Parathyroid adenoma (tissue), 2 donors: ENCODE results near the gene SLC19A2.

ENCODE experiments used
- H2AFZ ChIP-seq: fragments of 300-600 bp; sonication (generic); one replicate; pipeline ENCODE4 v1.7.0; 2017; ENCODE audit warnings: antibody characterized with exemption, mild to moderate bottlenecking
- H3K27ac ChIP-seq: fragments of 300-600 bp; sonication (generic); one replicate; pipeline ENCODE4 v1.7.0; 2017
- H3K27me3 ChIP-seq: fragments of 300-600 bp; sonication (generic); one replicate; pipeline ENCODE4 v1.7.0; 2017; ENCODE audit warnings: low read length; ENCODE audit not compliant: control insufficient read depth, insufficient read depth
- H3K36me3 ChIP-seq: fragments of 300-600 bp; sonication (generic); one replicate; pipeline ENCODE4 v1.7.0; 2017; ENCODE audit warnings: low read length; ENCODE audit not compliant: control insufficient read depth, insufficient read depth
- H3K4me1 ChIP-seq: fragments of 300-600 bp; sonication (generic); one replicate; pipeline ENCODE4 v1.7.0; 2017; ENCODE audit warnings: control low read depth
- H3K4me2 ChIP-seq: fragments of 300-600 bp; sonication (generic); one replicate; pipeline ENCODE4 v1.7.0; 2017; ENCODE audit warnings: low read length
- H3K4me3 ChIP-seq: fragments of 300-600 bp; sonication (generic); one replicate; pipeline ENCODE4 v1.7.0; 2017; ENCODE audit warnings: low read depth, low read length
- H3K79me2 ChIP-seq: fragments of 300-600 bp; sonication (generic); one replicate; pipeline ENCODE4 v1.7.0; 2017; ENCODE audit warnings: control low read depth
- H3K9ac ChIP-seq: fragments of 300-600 bp; sonication (generic); one replicate; pipeline ENCODE4 v1.7.0; 2017; ENCODE audit warnings: mild to moderate bottlenecking
- H3K9me3 ChIP-seq: fragments of 300-600 bp; sonication (generic); one replicate; pipeline ENCODE4 v1.7.0; 2017; ENCODE audit warnings: low read length; ENCODE audit not compliant: control insufficient read depth
- TF ChIP-seq, protein P1 (sequence below): fragments of 300-600 bp; sonication (generic); IDR thresholded peaks from one replicate; pipeline ENCODE4 v1.7.0; 2017; ENCODE audit warnings: antibody characterized with exemption, mild to moderate bottlenecking
- donor health status: primary hyperparathyroidism.

SLC19A2 gene

DNA sequence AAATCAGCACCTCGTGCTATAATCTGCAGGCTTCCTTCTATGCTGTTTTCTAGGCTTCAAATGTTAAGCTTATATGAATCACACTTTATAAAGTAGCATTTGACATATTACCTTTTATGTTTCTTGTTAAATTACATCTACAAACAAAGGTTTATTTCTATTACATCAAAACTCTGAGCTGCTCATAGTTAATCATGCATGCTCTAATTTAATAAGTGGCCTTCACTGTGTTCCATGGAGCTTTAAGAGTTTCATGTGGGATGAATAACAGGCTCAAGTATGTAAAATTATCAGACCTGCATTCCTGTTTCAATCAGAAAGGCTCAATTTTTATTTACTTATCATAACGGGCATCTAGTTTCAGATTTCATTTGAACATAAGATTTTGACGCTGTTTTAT is 13.0 kb downstream of the SLC19A2 start:
- H3K9me3 ChIP-seq, result no peaks in the 10 kb centered on the region
- no peak overlapping the region for H2AFZ ChIP-seq
- no peaks in the 10 kb centered on the region for H3K27me3 ChIP-seq
- TF ChIP-seq, protein P1, sequence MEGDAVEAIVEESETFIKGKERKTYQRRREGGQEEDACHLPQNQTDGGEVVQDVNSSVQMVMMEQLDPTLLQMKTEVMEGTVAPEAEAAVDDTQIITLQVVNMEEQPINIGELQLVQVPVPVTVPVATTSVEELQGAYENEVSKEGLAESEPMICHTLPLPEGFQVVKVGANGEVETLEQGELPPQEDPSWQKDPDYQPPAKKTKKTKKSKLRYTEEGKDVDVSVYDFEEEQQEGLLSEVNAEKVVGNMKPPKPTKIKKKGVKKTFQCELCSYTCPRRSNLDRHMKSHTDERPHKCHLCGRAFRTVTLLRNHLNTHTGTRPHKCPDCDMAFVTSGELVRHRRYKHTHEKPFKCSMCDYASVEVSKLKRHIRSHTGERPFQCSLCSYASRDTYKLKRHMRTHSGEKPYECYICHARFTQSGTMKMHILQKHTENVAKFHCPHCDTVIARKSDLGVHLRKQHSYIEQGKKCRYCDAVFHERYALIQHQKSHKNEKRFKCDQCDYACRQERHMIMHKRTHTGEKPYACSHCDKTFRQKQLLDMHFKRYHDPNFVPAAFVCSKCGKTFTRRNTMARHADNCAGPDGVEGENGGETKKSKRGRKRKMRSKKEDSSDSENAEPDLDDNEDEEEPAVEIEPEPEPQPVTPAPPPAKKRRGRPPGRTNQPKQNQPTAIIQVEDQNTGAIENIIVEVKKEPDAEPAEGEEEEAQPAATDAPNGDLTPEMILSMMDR, result no peak
- H3K4me2 ChIP-seq, result no peak overlapping the region
- no peaks in the 10 kb centered on the region for H3K79me2 ChIP-seq
- no peaks in the 10 kb centered on the region for H3K36me3 ChIP-seq
- H3K4me3 ChIP-seq, result no peak overlapping the region
- no peak overlapping the region for H3K9ac ChIP-seq
- no peak overlapping the region for H3K27ac ChIP-seq
- no peaks in the 10 kb centered on the region for H3K4me1 ChIP-seq

DNA sequence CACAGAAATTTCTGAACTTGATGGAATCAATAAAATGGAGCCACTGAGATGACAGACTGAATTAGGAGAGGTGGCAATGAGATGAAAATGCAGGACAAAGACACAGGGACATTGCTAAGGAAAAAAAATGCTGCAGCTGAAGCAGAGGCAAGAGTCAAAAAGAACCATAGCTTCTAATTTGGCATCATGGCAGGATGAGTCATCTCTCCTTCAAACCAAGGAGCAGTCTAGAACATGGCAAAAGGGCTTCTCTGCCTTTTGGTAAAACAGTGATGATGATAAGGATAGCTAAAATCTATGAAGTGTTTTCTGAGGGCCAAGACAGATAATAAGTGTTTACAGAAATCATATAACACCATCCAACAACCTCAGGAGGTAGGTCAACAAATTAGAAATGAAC is 16.8 kb downstream of the SLC19A2 start:
- TF ChIP-seq, protein P1, result no peak
- Histone ChIP-seq H3K4me3 (no peak overlapping the region), H3K27ac (no peak overlapping the region), H3K4me1 (no peaks in the 10 kb centered on the region), H3K79me2 (no peaks in the 10 kb centered on the region), H3K9me3 (no peaks in the 10 kb centered on the region), H3K36me3 (no peaks in the 10 kb centered on the region), H3K9ac (no peak overlapping the region), H3K27me3 (no peaks in the 10 kb centered on the region), H2AFZ (no peak overlapping the region), H3K4me2 (no peak overlapping the region)

DNA sequence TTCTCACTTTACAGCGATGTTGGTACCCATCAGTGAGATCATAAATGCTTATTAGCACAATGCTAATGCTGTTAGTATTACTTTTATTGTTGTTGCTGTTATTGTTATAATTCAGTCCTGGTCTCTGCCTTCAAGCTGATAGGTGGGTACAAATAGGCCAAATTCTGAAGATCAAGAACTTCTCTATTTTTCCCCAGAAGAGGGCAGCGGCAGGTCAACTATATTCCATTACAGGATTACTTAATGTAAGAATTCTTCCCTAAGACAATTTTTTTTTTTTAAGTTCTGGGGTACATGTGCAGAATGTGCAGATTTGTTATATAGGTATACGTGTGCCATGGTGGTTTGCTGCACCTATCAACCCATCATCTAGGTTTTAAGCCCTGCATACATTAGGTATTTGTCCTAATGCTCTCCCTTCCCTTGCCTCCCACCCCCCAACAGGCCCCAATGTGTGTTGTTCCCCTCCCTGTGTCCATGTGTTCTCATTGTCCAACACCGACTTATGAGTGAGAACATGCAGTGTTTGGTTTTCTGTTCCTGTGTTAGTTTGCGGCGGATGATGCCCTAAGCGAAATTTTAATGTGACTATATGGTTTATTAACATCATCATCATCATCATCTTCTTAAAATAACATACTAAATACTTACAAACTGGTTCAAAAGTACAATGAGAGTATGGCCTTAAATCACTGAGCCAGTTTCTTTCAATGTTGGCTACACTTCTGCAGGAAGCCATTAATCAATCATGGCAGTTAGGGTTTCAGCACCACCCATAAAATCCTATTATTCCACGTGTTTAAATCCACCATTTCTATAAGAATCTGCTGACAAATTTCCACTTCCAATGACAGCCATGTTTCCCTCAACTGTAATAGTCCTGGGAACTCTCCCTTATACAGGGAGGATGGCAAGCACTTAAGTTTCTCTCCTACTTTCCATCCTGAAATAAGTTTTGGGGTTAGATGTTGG is 19.2 kb downstream of the SLC19A2 start:
- Histone ChIP-seq H3K9me3 (no peaks in the 10 kb centered on the region), H3K4me2 (no peak overlapping the region), H3K27me3 (no peaks in the 10 kb centered on the region), H3K27ac (no peak overlapping the region), H3K4me3 (no peak overlapping the region), H3K36me3 (no peaks in the 10 kb centered on the region), H3K4me1 (no peaks in the 10 kb centered on the region), H3K9ac (no peak overlapping the region), H3K79me2 (no peaks in the 10 kb centered on the region), H2AFZ (no peak overlapping the region)
- TF ChIP-seq, protein P1, result no peak

DNA sequence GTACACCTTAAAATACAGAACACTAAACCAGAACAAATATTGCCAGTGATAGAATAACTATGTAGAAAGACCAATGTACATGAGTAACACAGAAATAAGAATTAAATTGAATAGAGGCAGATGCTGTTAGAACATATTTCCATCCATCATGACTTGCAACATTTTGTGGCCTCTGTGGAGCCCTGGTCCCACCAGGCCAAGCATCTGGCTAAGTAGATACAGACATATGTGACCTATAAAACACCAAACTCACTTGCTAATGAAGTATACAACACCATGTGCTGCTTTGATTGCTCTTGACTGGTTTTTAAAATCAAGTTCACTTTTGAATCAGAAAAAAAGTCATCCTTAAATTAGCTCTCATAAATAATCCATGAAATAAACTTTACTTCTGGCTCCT is 20.5 kb downstream of the SLC19A2 start:
- no peaks in the 10 kb centered on the region for H3K36me3 ChIP-seq

More for the DNA sequence above, 20.5 kb downstream of the SLC19A2 start:
- Histone ChIP-seq H3K9me3 (no peaks in the 10 kb centered on the region), H3K4me1 (no peaks in the 10 kb centered on the region), H3K27me3 (no peaks in the 10 kb centered on the region), H2AFZ (no peak overlapping the region), H3K4me2 (no peak overlapping the region), H3K9ac (no peak overlapping the region), H3K4me3 (no peak overlapping the region), H3K79me2 (no peaks in the 10 kb centered on the region), H3K27ac (no peak overlapping the region)
- TF ChIP-seq, protein P1, result no peak
